ENCODE measurements around the gene KCNQ1.

Gene KCNQ1

GRCh38 chr11:2509481-2510001 is 64.7 kb downstream of the KCNQ1 start:
- TF ChIP-seq ZNF70 (CRISPR knock-in tag; IDR thresholded peaks at IDR 0.05) (no peak), GLIS3 (CRISPR knock-in tag; IDR thresholded peaks at IDR 0.05) (no peak), CSDC2 (CRISPR knock-in tag; IDR thresholded peaks at IDR 0.05) (no peak), ZFP30 (CRISPR knock-in tag; IDR thresholded peaks at IDR 0.05) (no peak), RARB (CRISPR knock-in tag; IDR thresholded peaks at IDR 0.05) (no peak), PATZ1 (CRISPR knock-in tag; IDR thresholded peaks at IDR 0.05; ENCODE audit: borderline replicate concordance) (no peak), TCF4 (CRISPR knock-in tag; IDR thresholded peaks at IDR 0.05; ENCODE audit: borderline replicate concordance) (no peak), ISL1 (CRISPR knock-in tag; IDR thresholded peaks at IDR 0.05) (no peak), CREB5 (CRISPR knock-in tag; IDR thresholded peaks at IDR 0.05; ENCODE audit: low read depth) (no peak), CSRNP3 (CRISPR knock-in tag; IDR thresholded peaks at IDR 0.05) (no peak), TOX (CRISPR knock-in tag; IDR thresholded peaks at IDR 0.05; ENCODE audit: borderline replicate concordance) (no peak), ZC3H10 (CRISPR knock-in tag; IDR thresholded peaks at IDR 0.05) (no peak), ARNTL (CRISPR knock-in tag; IDR thresholded peaks at IDR 0.05; ENCODE audit: borderline replicate concordance, low read depth) (no peak)

GRCh38 chr11:2510626-2511402 is 66.0 kb downstream of the KCNQ1 start:
- ATAC-seq: no peak
- TF ChIP-seq ZNF565 (CRISPR knock-in tag; conservative IDR thresholded peaks at IDR 0.05; ENCODE audit: low read depth): no peak
- TF ChIP-seq OSR1 (CRISPR knock-in tag; IDR thresholded peaks at IDR 0.05): no peak
- no peak for TF ChIP-seq ARNTL (CRISPR knock-in tag; IDR thresholded peaks at IDR 0.05; ENCODE audit: borderline replicate concordance, low read depth)
- no peak for TF ChIP-seq PPARA (CRISPR knock-in tag; IDR thresholded peaks at IDR 0.05; ENCODE audit: borderline replicate concordance)
- TF ChIP-seq ZFP3 (CRISPR knock-in tag; IDR thresholded peaks at IDR 0.05): no peak
- no peak for TF ChIP-seq TCF4 (CRISPR knock-in tag; IDR thresholded peaks at IDR 0.05; ENCODE audit: borderline replicate concordance)
- no peak for TF ChIP-seq ZFP30 (CRISPR knock-in tag; IDR thresholded peaks at IDR 0.05)
- TF ChIP-seq ZC3H10 (CRISPR knock-in tag; IDR thresholded peaks at IDR 0.05): no peak
- TF ChIP-seq ISL1 (CRISPR knock-in tag; IDR thresholded peaks at IDR 0.05): no peak
- no peak for TF ChIP-seq RARB (CRISPR knock-in tag; IDR thresholded peaks at IDR 0.05)
- TF ChIP-seq PATZ1 (CRISPR knock-in tag; IDR thresholded peaks at IDR 0.05; ENCODE audit: borderline replicate concordance): no peak
- TF ChIP-seq ESRRG (CRISPR knock-in tag; IDR thresholded peaks at IDR 0.05): no peak
- TF ChIP-seq CREB5 (CRISPR knock-in tag; IDR thresholded peaks at IDR 0.05; ENCODE audit: low read depth): no peak
- no peak for TF ChIP-seq CSRNP3 (CRISPR knock-in tag; IDR thresholded peaks at IDR 0.05)
- no peak for TF ChIP-seq ZNF8 (CRISPR knock-in tag; IDR thresholded peaks at IDR 0.05)
- TF ChIP-seq CSDC2 (CRISPR knock-in tag; IDR thresholded peaks at IDR 0.05): no peak
- TF ChIP-seq SNAI2 (CRISPR knock-in tag; IDR thresholded peaks at IDR 0.05): no peak
- TF ChIP-seq TOX (CRISPR knock-in tag; IDR thresholded peaks at IDR 0.05; ENCODE audit: borderline replicate concordance): no peak
- TF ChIP-seq ZNF70 (CRISPR knock-in tag; IDR thresholded peaks at IDR 0.05): no peak

More at GRCh38 chr11:2509481-2510001, 64.7 kb downstream of the KCNQ1 start:
- no peak for ATAC-seq

All from SK-N-SH treated with all-trans-retinoic acid at 6 μM for 48 hours (cell line).